ENCODE data around the gene ZMYM2.
"Not testable (repeated sequence)": the region's sequence is repeated elsewhere in the genome, so short reads cannot be mapped to it uniquely, and the experiment has no call there.

The ZMYM2 gene

DNA sequence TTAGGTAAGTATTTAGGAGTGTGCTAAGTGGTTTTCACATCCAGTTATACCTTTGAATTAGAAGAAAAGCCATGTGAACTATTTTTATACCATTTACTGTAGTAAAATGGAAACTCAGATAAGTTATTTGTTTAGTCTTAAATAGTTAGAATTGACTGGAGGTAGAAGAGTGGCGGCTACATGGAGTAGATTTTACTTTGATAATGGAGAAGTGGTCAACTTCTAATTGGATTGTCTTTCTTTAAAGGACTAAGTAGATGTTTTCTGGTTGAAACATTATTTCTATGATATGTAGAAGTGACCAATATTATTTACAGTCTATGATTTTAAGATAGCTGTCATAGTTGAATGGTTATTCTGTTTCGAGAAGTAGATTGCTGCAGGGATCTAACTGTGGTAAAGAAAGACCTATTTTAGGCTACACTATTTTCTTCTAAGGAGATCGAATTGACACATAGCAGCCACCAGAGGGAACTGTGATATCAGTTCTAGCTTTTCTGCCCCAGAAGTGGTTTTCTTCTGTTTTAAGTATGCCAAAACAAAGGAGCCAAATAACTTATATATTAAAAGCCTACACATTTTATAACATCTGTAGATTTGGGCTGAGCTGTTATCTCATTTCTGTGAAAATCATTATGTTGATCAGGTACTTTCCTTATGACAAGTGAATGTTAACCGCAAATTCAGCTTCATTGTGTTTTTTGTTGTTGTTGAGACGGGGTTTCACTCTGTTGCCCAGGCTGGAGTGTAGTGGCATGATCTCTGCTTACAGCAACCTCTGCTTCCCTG is 26.1 kb downstream of the ZMYM2 start:
- DNase-seq = peak; percentile 47 to 63

DNA sequence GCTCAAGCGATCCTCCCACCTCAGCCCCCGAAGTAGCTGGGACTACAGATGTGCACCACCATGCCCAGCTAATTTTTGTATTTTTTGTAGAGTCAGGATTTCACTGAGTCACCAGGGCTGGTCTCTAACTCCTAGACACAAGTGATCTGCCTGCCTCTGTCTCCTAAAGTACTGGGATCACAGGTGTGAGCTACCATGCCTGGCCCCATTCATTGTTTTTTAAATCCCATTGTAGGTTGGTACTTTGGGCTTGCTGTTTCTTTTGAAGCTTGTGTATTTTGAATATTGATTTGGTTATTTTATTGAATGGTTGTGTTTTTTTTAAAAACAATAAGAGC is 26.7 kb downstream of the ZMYM2 start:
- no peak for DNase-seq

DNA sequence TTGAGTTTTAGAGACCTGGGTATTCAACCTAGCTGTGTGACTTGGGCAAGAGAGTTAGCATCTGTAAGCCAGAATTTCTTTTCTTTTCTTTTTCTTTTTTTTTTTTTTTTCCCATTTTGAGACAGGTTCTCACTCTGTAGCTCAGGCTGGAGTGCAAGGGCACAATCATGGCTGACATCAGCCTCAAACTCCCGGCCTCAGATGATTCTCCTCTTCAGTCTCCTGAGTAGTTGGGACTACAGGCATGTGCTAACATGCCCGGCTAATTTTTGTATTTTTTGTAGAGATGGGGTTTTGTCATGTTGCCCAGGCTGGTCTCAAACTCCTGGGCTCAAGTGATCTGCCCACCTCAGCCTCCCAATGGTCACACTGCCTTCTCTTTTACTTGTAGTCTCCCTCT is 33.0 kb downstream of the ZMYM2 start:
- no peak for DNase-seq

DNA sequence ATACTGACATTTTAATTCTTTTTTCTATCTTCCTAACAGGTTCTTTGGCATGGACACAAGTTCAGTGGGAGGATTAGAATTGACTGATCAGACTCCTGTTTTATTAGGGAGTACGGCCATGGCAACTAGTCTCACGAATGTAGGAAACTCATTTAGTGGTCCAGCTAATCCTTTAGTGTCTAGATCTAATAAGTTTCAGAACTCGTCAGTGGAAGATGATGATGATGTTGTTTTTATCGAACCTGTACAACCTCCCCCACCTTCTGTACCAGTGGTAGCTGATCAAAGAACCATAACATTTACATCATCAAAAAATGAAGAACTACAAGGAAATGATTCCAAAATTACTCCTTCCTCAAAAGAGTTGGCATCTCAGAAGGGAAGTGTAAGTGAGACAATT is 34.5 kb downstream of the ZMYM2 start:
- no peak for DNase-seq

DNA sequence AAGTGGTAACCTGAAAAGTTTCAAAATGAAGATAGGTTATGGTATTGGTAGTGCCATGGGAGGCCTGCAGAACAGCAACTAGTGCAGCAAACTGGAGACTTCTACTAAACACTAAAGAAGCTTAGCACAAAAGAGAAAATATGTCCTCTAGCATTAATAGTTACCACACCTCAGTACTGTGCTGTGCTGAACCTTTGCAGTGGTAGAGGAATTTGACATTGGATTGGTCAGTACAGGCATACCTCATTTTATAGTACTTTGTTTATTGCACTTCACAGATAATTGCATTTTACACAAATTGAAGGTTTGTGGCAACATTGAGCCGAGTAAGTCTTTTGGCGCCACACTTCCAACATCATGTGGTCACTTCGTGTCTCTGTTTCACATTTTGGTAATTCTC is 40.4 kb downstream of the ZMYM2 start:
- no peak for DNase-seq

DNA sequence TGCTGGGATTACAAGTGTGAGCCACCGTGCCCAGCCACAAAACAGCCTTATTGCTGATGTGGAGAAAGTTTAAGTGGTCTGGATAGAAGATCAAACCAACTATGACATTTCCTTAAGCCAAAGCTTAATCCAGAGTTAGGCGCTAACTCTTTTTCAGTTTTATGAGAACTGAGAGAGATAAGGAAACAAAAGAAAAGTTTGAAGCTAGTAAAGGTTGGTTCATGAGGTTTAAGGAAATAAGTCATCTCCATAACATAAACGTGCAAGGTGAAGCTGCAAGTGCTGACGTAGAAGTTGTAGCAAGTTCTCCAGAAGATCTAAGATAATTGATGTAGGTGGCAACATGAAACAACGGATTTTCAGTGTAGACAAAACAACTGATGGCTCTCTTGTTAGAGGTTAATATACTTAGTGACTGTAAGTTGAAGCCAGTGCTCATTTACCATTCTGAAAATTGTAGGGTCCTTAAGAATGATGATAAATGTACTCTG is 41.6 kb downstream of the ZMYM2 start:
- DNase-seq = no peak

DNA sequence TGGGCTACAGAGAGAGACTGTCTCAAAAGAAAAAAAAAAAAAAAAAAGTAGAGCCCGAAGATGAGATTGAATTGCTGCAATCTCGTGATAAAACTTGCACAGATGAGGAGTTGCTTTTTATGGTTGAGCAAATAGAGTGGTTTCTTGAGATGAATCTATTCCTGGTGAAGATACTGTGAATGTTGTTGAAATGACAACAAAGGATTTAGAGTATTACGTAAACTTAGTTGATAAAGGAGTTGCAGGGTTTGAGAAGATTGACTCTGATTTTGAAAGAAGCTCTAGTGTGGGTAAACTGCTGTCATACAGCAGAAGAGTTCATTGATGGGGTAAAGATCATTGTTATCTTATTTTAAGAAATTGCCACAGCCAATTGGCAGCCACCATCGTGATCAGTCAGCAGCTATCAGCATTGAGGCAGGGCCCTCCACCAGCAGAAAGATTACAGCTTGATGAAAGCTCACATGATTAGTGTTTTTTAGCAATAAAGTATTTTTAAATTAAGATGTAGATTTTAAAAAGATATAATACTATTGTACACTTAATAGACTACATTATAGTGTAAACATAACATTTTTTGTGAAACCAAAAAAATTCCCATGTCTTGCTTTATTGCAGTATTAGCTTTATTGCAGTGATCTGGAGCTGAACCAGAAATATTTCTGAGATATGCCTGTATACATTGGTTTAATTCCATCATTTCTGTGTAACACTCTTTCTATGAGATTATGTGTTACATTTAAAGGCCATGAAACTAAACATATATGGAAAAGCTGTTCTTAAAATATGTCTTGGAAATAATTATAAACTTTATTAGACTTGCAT is 43.1 kb downstream of the ZMYM2 start:
- no peak for DNase-seq

DNA sequence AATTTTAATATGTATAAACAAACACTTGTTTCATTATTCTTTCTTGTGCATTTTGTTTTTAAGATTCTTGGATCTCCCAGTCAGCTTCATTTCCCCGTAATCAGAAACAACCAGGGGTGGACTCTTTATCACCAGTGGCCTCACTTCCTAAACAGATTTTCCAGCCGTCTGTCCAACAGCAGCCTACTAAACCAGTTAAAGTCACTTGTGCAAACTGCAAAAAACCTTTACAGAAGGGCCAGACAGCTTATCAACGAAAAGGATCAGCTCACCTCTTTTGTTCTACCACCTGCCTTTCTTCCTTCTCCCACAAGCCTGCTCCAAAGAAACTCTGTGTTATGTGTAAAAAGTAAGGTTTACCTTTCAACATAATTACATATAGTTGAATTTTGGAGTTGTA is 44.3 kb downstream of the ZMYM2 start:
- no peak for DNase-seq

DNA sequence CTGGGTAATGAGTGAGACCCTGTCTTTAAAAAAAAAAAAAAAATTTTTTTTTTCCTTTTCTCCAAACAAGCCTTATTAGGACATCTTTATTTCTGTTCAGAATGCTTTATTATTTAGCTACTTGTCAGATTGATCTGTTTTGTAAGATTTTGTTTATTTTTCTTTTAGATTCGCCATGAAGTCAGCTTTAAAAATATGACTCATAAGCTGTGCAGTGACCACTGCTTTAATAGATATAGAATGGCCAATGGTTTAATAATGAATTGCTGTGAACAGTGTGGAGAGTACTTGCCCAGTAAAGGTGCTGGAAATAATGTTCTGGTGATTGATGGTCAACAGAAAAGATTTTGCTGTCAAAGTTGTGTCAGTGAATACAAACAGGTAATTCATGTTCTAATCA is 47.7 kb downstream of the ZMYM2 start:
- no peak for DNase-seq

DNA sequence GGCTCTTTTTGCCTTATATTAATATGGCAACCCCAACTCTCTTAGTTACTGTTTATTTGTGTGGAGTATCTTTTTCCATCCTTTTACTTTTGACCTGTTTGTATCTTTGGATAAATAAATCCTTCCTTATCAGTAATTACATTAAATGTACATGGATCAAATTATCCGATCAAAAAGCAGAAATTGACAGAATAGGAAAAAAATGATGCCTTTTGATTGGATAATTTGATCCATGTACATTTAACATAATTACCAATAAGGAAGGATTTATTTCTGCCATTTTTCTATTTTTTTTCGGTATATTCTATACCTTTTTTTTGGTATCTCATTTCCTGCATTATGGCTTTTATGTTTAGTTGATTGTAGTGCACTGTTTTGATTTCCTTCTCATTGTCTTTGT is 57.2 kb downstream of the ZMYM2 start:
- DNase-seq = no peak

DNA sequence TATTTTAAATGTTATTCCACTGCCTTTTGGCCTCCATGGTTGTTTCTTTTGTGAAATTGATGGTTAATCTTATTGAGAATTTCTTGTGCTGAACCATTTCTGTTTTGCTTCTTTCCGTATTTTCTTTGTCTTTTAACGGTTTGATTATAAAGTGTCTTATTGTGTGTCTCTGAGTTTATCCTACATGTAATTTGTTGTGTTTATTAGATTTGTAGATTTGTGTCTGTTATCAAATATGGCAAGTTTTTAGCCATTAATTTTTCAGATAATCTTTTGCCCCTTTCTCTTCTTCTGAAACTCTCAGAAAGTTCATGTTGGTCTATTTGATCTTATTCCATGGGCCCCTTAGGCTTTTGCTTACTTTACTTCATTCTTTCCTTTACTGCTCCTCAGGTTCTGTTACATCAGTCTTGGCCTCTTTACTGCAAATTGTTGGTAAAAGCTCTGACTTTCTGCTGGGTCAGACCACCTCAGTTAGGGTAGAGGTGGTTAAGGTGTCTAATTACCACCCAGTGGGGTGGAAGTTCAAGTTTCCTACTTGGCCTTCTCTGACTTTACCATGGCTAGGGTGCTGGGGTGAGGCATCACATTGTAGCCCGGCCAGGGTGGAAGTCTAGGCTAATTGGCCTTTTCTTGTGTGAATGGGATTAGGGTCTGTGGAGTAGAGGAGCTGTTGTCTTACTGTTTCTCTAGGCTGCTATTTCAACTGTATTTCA is 58.3 kb downstream of the ZMYM2 start:
- no peak for DNase-seq

DNA sequence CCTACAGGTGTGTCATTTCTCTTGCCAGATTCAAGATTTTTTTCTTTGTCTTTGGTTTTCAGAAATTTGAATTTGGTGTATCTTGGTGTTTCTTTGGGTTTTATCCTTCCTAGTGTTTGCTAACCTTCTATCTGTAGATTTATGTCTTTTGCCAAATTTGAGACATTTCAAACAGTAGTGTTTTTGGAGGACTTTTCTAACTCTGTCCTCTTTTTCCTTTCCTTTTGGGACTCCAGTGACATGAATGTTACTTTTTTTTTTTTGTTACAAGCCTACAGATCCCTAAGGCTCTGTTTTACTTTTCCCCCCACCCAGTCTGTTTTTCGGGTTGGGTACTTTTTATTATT is 58.8 kb downstream of the ZMYM2 start:
- DNase-seq = no peak

DNA sequence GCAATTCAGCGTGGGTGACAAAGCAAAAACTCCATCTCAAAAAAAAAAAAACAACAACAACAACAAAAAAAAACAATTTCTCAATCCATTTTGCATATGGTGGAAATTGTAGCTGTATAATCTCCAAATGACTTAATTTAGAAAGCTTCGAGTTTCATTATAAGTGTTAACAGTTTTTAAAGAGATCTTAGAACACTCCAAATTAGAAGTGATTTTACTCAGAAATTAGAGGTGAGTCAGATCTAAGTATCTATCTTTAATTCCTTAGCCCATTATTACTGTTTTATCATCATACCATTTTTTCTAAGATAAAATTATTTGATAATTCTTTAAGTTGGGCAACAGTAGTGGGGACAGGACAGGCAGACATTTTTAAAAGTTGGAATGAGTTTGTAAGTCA is 60.5 kb downstream of the ZMYM2 start:
- no peak for DNase-seq

DNA sequence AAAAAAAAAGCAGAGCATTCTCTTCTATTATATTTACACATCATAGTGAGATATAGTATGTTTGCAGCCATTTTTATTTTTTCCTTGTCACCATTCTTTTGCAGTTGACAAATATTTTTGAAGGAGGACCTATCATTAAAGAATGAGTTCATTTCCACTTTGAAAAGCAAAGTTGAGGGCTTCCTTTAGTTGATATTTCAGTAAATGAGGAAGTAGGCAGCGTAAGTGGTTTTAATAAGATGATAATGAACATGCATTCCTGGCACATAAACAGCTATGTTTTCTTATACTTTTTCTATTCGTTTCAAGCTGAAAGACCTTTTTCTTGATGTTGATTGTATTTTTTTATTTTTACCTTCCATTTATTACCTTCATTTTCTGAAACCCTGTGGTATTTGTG is 66.2 kb downstream of the ZMYM2 start:
- DNase-seq = peak; percentile 6 to 19

DNA sequence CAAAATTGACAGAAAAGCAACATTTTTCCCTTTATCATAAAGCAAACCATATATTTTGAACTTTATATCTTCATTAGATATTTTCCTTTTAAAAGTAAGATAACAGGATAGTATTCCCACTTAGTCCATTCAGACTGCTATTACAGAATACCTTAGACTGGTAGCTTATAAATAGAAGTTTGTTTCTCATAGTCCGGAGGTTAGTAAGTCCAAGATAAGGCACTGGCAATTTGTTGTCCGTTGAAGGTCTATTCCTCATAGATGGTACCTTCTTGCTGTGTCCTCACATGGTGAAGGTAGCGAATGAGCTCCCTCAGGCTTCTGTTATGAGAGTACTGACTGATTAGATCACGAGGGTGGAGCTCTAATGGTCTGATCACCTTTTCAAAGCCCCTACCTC is 70.4 kb downstream of the ZMYM2 start:
- DNase-seq = no peak

DNA sequence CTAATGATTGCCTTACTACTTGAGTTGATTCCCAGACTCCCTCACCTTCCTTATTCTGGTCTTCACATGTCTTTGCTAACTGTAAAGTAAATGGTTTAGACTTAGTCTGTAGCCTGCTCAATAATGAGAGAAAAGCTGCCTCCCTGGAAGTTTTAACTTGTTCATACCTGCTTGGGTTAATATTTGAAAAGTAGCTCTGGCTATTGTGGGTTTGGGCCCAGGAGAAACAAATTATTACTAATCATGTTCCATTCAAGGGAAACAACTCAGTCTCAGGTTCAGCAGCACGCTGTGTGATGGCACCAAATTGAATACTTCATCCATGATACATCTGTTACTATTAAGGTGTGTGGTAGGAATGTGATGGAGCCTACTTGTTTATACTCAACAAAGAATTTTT is 75.0 kb downstream of the ZMYM2 start:
- no peak for DNase-seq

DNA sequence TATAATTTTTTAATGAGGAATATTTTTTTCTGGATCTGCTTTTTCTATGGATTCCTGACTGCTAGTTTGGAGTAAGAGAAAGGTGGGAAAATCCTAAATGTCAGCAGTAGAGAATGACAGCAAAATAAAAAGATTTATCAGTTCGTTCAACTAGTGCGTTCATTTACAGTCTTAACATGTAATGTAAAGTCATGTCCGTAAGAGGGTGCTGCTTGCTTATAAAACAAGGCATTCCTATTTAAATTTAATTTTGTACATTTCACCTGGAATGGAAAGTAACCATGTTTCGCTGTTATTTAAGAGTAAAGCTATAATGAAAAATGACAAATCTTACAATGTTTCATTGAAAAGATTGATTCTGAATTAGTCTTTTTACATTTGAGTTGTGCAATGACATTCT is 76.6 kb downstream of the ZMYM2 start:
- no peak for DNase-seq

DNA sequence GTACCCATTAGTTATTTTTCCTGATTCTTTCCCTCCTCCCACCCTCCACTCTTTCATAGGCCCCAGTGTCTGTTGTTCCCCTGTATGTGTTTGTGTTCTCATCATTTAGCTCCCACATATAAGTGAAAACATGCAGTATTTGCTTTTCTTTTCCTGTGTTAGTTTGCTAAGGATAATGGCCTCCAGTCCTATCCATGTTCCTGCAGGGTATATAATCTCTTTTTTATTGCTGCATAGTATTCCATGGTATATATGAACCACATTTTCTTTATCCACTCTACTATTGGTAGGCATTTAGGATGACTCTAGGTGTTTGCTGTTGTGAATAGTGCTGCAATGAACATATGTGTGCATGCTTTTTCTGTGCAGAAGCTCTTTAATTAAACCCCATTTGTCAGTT is 79.4 kb downstream of the ZMYM2 start:
- DNase-seq = no peak

DNA sequence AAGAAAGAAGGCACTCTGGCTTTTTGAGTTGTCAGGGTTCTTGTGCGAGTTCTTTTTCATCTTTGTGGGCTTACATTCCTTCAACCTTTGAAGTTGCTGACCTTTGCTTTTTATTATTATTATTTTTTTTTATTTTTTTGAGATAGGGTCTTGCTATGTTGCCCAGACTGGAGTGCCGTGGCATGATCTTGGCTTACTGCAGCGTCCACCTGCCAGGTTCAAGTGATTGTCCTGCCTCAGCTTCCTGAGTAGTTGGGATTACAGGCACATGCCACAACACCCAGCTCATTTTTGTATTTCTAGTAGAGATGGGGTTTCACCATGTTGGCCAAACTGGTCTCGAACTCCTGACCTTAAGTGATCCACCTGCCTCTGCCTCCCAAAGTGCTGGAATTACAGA is 84.1 kb downstream of the ZMYM2 start:
- not testable (repeated sequence) for DNase-seq

DNA sequence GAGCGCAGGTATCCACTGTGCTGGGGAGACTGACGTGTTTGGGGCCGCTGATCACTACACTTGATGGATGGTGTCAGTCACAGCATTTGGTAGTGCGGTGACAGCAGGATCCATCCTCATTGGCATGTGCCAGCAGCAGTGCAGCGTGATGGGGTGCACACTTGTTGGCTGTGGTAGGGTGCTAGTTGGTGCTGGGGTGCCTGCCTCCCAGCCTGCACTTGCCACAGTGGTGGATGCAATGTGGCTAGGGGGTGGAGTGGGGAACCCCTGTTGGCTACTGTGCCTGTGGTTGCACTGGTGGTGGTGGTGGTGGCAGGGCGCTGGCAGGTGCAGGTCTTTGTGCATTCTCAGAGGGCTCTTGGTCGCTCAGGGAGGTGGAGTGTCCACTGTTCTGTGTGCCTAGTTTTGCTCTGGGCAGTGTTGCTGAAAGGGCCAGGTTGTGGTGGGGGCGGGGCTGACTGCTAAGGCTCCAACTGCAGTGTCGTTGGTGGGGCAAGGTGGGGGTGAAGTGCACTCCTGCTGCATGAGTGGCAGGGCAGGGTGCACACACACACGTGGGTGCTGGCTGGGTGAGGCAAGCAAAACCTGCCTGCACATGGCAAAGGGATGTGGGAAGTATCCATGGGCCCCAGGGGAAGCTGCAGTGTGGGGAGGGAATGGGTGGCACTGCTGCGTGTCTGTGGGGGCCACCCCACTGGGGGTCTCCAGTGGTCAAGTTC is 84.8 kb downstream of the ZMYM2 start:
- no peak for DNase-seq

DNA sequence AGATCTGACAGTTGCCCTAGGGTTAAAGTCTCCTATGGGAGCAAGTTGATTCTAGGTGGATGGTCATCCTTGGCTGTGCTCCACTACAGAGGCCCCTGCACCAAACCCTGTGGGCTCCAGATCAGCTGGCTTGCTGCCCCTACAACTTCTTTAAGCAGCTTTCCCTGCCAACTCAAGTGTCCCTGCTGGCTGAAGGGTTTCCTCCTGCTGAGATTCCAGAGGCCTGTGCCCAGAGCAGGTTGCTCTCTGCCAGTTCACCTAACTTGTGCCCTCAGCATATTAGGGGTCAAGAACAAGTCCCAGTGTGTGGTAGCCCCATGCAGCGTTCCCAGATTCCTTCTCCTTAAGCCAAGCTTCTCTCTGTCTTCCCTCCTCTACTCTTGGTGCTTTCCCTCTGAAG is 85.6 kb downstream of the ZMYM2 start:
- no peak for DNase-seq

DNA sequence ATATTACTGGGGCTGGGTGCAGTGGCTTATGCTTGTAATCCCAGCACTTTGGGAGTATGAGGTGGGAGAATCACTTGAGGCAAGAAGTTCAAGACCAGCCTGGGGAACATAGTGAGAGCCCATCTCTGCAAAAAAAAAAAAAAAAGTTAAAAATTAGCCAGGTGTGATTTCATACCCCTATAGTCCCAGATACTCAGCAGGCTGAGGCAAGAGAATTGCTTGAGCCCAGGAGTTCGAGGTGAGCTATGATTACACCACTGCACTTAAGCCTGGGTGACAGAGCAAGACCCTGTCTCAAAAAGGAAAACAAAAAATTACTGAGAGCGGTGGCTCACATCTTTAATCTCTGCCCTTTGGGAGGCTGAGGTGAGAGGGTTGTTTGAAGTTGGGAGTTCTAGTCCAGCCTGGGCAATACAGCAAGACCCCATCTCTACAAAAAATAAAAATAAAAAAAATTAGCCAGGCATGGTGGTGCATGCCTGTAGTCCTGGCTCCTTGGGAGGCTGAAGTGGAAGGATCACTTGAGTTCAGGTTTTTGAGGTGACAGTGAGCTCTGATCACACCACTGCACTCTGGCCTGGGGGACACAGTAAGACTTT is 87.5 kb downstream of the ZMYM2 start:
- no peak for DNase-seq

All from AML-193 (cell line).